ENCODE results near the gene COL6A6. TPM values are rescaled to one million over a fixed set of nuclear protein-coding genes. Genes with fewer than 3 reads are reported as not detected.

COL6A6 gene
- 1 to 10 TPM in 1 of 4 donors, under 1 TPM in 2, not detected in 1; 0.08 to 1.2 (median 0.19) TPM for total RNA-seq

DNA sequence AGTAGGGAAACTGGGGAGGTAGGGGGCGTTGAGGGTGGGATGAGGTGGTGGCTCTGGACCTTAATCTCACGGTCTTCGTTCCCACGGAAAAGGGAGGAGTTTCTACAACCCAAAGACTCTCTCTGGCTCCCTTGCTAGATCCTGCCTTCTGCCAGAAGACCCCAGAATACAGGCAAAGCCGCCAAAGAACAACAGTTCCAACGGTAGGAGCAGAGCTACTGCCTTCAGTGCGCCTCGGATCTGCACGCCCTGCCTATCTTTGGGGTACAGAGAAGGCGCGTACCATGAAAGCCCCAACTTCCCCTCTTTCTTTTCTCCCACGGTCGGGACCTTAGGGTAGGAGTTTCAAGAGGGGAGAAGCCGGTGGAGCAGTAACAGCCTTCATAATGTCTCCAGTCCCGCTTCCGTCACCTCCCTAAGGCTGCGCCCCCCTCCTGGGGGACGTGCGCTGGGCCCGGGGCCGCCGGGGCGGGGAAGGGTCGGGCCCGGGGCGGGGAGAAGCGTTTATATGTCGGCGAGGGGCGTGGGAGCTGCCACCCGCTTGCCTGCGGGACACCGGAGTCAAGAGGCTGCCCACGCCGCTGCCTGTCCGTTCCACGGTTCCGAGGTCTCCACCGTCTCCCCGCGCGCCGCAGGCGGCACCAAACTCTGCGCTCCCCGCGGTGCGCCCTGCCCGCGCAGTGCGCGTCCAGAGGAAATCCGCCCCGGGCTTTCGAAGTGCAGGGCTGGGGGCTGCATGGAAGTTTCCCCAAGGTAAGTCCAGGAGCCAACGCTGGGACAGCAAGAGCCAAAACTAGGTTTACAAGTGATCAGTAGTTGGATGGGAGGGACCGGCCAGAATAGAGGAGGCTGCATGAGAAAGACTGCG, at the start of gene COL6A6:
TSS of gene COL6A6 (plus strand) at position 533 of the 868 bp plus-strand sequence. CDS start 43,188 bp downstream, outside the sequence.
- TF ChIP-seq POLR2A (IDR thresholded peaks at IDR 0.05): no peak
- no peak for TF ChIP-seq CTCF (IDR thresholded peaks at IDR 0.05)
- WGBS, 2 donors: 3 to 5% methylated on average over 31 to 48 of the region's 58 CpGs
- no peak within 1 kb of the TSS for H3K4me3 ChIP-seq (ENCODE audit: low read depth, poor library complexity, severe bottlenecking)
- intact Hi-C loops (cut with DNase I; ENCODE audit: low total_unique reads): no loop called here
- no peak for DNase-seq (ENCODE audit: low spot score in 2 of 2)

DNA sequence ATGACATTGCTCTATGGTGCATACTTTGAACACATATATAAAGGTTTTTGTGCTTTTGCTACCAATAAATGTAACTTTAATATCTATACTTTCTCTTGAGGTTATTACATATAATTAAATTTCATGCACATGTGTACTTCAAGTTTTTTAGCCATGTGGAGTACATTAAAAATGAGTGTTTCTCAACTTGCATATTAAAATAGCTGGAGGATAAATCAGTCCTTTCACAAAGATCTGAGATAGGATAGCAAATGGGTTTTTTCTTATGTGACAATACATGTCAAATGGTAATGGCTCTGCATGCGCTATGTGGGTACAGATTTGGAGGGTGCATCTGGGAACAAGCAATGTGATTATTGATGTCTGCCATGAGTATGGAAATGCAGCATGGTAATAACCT, 48.7 kb upstream of the COL6A6 start:
- intact Hi-C loops (cut with DNase I; ENCODE audit: low total_unique reads): no loop called here
- H3K4me3 ChIP-seq (ENCODE audit: low read depth, poor library complexity, severe bottlenecking): no peak overlapping the region
- no peak for TF ChIP-seq CTCF (IDR thresholded peaks at IDR 0.05)
- TF ChIP-seq POLR2A (IDR thresholded peaks at IDR 0.05): no peak
- WGBS, 2 donors: 67 to 85% methylated on average over 1 of the region's 1 CpG
- no peak for DNase-seq (ENCODE audit: low spot score in 2 of 2)

DNA sequence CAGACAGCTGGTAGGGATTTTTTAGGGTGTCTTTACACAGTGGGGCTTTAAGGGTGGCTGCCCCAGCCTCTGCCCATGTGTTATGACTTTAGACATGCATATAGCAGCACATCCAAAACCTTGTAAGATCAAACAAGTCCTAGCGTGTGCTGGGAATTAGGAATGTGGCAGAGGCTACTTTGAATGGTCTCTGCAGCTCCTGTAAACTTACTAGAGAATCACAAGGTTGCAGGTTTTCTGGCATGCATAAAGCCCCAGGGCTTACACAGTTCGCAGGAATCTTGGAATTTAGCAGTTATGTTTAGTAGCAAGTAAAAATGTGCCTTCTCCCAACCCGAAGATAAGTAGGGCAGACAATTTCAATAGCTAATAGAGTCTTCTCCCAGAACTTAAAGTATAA, 46.9 kb upstream of the COL6A6 start:
- TF ChIP-seq POLR2A (IDR thresholded peaks at IDR 0.05) (no peak), CTCF (IDR thresholded peaks at IDR 0.05) (no peak)
- no peak overlapping the region for H3K4me3 ChIP-seq (ENCODE audit: low read depth, poor library complexity, severe bottlenecking)
- 23 to 33% methylated on average over 3 of the region's 3 CpGs for WGBS, 2 donors
- intact Hi-C loops (cut with DNase I; ENCODE audit: low total_unique reads): no loop called here
- no peak for DNase-seq (ENCODE audit: low spot score in 2 of 2)

- intact Hi-C loops (cut with DNase I; ENCODE audit: low total_unique reads): no loop called here
- TF ChIP-seq CTCF (IDR thresholded peaks at IDR 0.05) (no peak), POLR2A (IDR thresholded peaks at IDR 0.05) (no peak)
- DNase-seq (ENCODE audit: low spot score in 2 of 2): no peak
- H3K4me3 ChIP-seq (ENCODE audit: low read depth, poor library complexity, severe bottlenecking): no peak overlapping the region
- WGBS, 2 donors: 30 to 48% methylated on average over 2 of the region's 2 CpGs
These were observed 43.6 kb upstream of the COL6A6 start for GRCh38 chr3:130473416-130473815.

DNA sequence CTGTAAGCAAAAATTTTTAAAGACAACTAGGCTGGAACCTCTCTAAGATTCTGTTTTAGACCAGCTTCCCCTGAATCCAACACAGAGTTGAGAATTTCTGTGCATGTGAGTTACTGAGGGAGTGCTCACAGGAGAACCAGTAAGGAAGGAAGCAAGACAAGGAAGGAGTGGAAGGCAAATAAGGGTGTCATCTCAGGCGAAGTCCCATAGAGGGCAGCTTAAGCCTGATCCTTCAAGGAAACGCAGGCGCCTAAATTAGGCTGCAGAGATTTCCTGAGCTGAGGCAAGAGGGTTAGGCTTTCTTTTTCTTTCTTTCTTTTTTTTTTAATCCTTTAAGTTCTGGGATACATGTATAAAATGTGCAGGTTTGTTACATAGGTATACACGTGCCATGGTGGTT, 36.2 kb upstream of the COL6A6 start:
- no peak for DNase-seq (ENCODE audit: low spot score in 2 of 2)
- 18 to 30% methylated on average over 4 of the region's 4 CpGs for WGBS, 2 donors
- H3K4me3 ChIP-seq (ENCODE audit: low read depth, poor library complexity, severe bottlenecking): no peak overlapping the region
- TF ChIP-seq CTCF (IDR thresholded peaks at IDR 0.05): no peak
- TF ChIP-seq POLR2A (IDR thresholded peaks at IDR 0.05): no peak
- intact Hi-C loops (cut with DNase I; ENCODE audit: low total_unique reads): no loop called here

All from lower leg skin (tissue), 4 donors.